GM19328 (cell line): Measurements from ENCODE around the gene CUTA.
A peak's percentile ranks its signal among the peaks of the same experiment; 100 is the strongest.

Source experiments
- ATAC-seq: cut with Tn5 transposase; IDR thresholded peaks from one replicate; pipeline ENCODE4 v1.9.1; 2021; ENCODE audit warnings: mild to moderate bottlenecking, moderate library complexity; ENCODE audit not compliant: unreplicated experiment

The CUTA gene

GRCh38 chr6:33424855-33425667, 7.2 kb upstream of the CUTA start:
- ATAC-seq = no peak

- ATAC-seq = no peak
Observed at GRCh38 chr6:33423777-33424176, 5.9 kb upstream of the CUTA start.

- ATAC-seq = no peak
Observed at GRCh38 chr6:33421344-33421643, 3.4 kb upstream of the CUTA start.

GRCh38 chr6:33420491-33421343, 2.8 kb upstream of the CUTA start:
- ATAC-seq = no peak

- no peak for ATAC-seq
Observed at GRCh38 chr6:33419580-33420490, 1.9 kb upstream of the CUTA start, which contains the start of gene SYNGAP1. SYNGAP1 (plus strand) TSS chr6:33420065; CDS start chr6:33420265, 200 bp downstream.

GRCh38 chr6:33418690-33419291, 884 bp upstream of the CUTA start:
- ATAC-seq = no peak

- no peak for ATAC-seq
Observed at GRCh38 chr6:33417128-33417902, 592 bp downstream of the CUTA start.

GRCh38 chr6:33416386-33417127, 1.4 kb downstream of the CUTA start:
- ATAC-seq = no peak

GRCh38 chr6:33415831-33416230, 2.1 kb downstream of the CUTA start:
- ATAC-seq = no peak

- ATAC-seq = no peak
Observed at GRCh38 chr6:33414592-33415271, 3.2 kb downstream of the CUTA start.

GRCh38 chr6:33413241-33414120, 4.4 kb downstream of the CUTA start:
- no peak for ATAC-seq

GRCh38 chr6:33412140-33413009, 5.5 kb downstream of the CUTA start:
- no peak for ATAC-seq

GRCh38 chr6:33411632-33412005, 6.3 kb downstream of the CUTA start:
- ATAC-seq = no peak

GRCh38 chr6:33410711-33411631, 6.9 kb downstream of the CUTA start, which contains the start of gene PHF1:
PHF1 (plus strand) TSS chr6:33411014; CDS start chr6:33412264, 1,250 bp downstream.
- peak; percentile 33 for ATAC-seq

- peak; percentile 81 for ATAC-seq
Observed at GRCh38 chr6:33410050-33410710, 7.7 kb downstream of the CUTA start.
